HEK293 (cell line): Measurements from ENCODE around the gene C3orf33.

ENCODE experiments used
- GLI4 ChIP-seq: fragments of 450-650 bp; formaldehyde crosslinking; IDR thresholded peaks from 2 replicates; pipeline ENCODE4 v1.5.1; 2016; ENCODE audit warnings: missing biosample characterization, missing genetic modification characterization
- HOXD13 ChIP-seq: sonication (generic); formaldehyde crosslinking; IDR thresholded peaks from 2 replicates; pipeline ENCODE4 v1.8.0; 2022; ENCODE audit warnings: missing genetic modification reagents, borderline replicate concordance
- OVOL3 ChIP-seq: fragments of 450-650 bp; formaldehyde crosslinking; IDR thresholded peaks from 2 replicates; pipeline ENCODE4 v1.5.1; 2016; ENCODE audit warnings: missing biosample characterization, missing genetic modification characterization
- TRIM28 ChIP-seq: IDR thresholded peaks from 2 replicates; pipeline ENCODE4 v1.6.1; 2011; ENCODE audit warnings: low read length, control low read depth, borderline replicate concordance
- ZBTB7A ChIP-seq: fragments of 450-650 bp; formaldehyde crosslinking; IDR thresholded peaks from 2 replicates; pipeline ENCODE4 v1.5.1; 2016; ENCODE audit warnings: low read depth, missing biosample characterization, missing genetic modification characterization
- ZFHX2 ChIP-seq: fragments of 450-650 bp; formaldehyde crosslinking; conservative IDR thresholded peaks from 2 replicates; pipeline ENCODE4 v1.5.1; 2016; ENCODE audit warnings: missing biosample characterization, missing genetic modification characterization
- ZFP3 ChIP-seq: fragments of 450-650 bp; formaldehyde crosslinking; IDR thresholded peaks from 2 replicates; pipeline ENCODE4 v1.5.1; 2016; ENCODE audit warnings: low read depth, missing biosample characterization, missing genetic modification characterization
- ZFP41 ChIP-seq: fragments of 450-650 bp; formaldehyde crosslinking; IDR thresholded peaks from 2 replicates; pipeline ENCODE4 v1.5.1; 2016; ENCODE audit warnings: missing biosample characterization, missing genetic modification characterization, borderline replicate concordance
- ZIC2 ChIP-seq: fragments of 450-650 bp; formaldehyde crosslinking; IDR thresholded peaks from 2 replicates; pipeline ENCODE4 v1.5.1; 2016; ENCODE audit warnings: missing biosample characterization, missing genetic modification characterization
- ZNF169 ChIP-seq: fragments of 450-650 bp; formaldehyde crosslinking; IDR thresholded peaks from 2 replicates; pipeline ENCODE4 v1.5.1; 2016; ENCODE audit warnings: missing biosample characterization, missing genetic modification characterization
- ZNF202 ChIP-seq: fragments of 450-650 bp; formaldehyde crosslinking; IDR thresholded peaks from 2 replicates; pipeline ENCODE4 v1.5.1; 2016; ENCODE audit warnings: missing biosample characterization, missing genetic modification characterization, borderline replicate concordance
- ZNF23 ChIP-seq: fragments of 450-650 bp; formaldehyde crosslinking; IDR thresholded peaks from 2 replicates; pipeline ENCODE4 v1.5.1; 2016; ENCODE audit warnings: missing biosample characterization, missing genetic modification characterization, borderline replicate concordance
- ZNF292 ChIP-seq: fragments of 450-650 bp; formaldehyde crosslinking; IDR thresholded peaks from 2 replicates; pipeline ENCODE4 v1.5.1; 2016; ENCODE audit warnings: low read depth, missing biosample characterization, missing genetic modification characterization, borderline replicate concordance
- ZNF514 ChIP-seq: fragments of 450-650 bp; formaldehyde crosslinking; IDR thresholded peaks from 2 replicates; pipeline ENCODE4 v1.5.1; 2016; ENCODE audit warnings: missing biosample characterization, missing genetic modification characterization
- ZNF548 ChIP-seq: fragments of 450-650 bp; formaldehyde crosslinking; IDR thresholded peaks from 2 replicates; pipeline ENCODE4 v1.5.1; 2016; ENCODE audit warnings: missing biosample characterization, missing genetic modification characterization
- ZNF555 ChIP-seq: fragments of 450-650 bp; formaldehyde crosslinking; conservative IDR thresholded peaks from 2 replicates; pipeline ENCODE4 v1.5.1; 2017; ENCODE audit warnings: missing biosample characterization, mild to moderate bottlenecking, missing genetic modification characterization, inconsistent platforms
- ZNF585B ChIP-seq: fragments of 450-650 bp; formaldehyde crosslinking; IDR thresholded peaks from 2 replicates; pipeline ENCODE4 v1.5.1; 2016; ENCODE audit warnings: missing biosample characterization, missing genetic modification characterization
- ZNF629 ChIP-seq: fragments of 450-650 bp; formaldehyde crosslinking; IDR thresholded peaks from 2 replicates; pipeline ENCODE4 v1.5.1; 2017; ENCODE audit warnings: missing biosample characterization, missing genetic modification characterization
- ZNF654 ChIP-seq: fragments of 450-650 bp; formaldehyde crosslinking; IDR thresholded peaks from 2 replicates; pipeline ENCODE4 v1.5.1; 2016; ENCODE audit warnings: low read depth, missing biosample characterization, missing genetic modification characterization
- ZNF747 ChIP-seq: fragments of 450-650 bp; formaldehyde crosslinking; IDR thresholded peaks from 2 replicates; pipeline ENCODE4 v1.5.1; 2016; ENCODE audit warnings: missing biosample characterization, missing genetic modification characterization
- ZNF76 ChIP-seq: fragments of 450-650 bp; formaldehyde crosslinking; IDR thresholded peaks from 2 replicates; pipeline ENCODE4; 2016; ENCODE audit warnings: low read depth, missing biosample characterization, missing genetic modification characterization, borderline replicate concordance
- ZNF785 ChIP-seq: fragments of 450-650 bp; formaldehyde crosslinking; IDR thresholded peaks from 2 replicates; pipeline ENCODE4 v1.5.1; 2016; ENCODE audit warnings: missing biosample characterization, missing genetic modification characterization
- ZXDB ChIP-seq: fragments of 450-650 bp; formaldehyde crosslinking; IDR thresholded peaks from 2 replicates; pipeline ENCODE4 v1.5.1; 2016; ENCODE audit warnings: missing biosample characterization, missing genetic modification characterization
- TF ChIP-seq, protein P1 (sequence below): fragments of 450-650 bp; formaldehyde crosslinking; IDR thresholded peaks from 2 replicates; pipeline ENCODE4 v1.5.1; 2016; ENCODE audit warnings: missing biosample characterization, missing genetic modification characterization
- TF ChIP-seq, protein P2 (sequence below): fragments of 450-650 bp; formaldehyde crosslinking; conservative IDR thresholded peaks from 2 replicates; pipeline ENCODE4 v1.5.1; 2016; ENCODE audit warnings: low read depth, missing biosample characterization, missing genetic modification characterization
- TF ChIP-seq, protein P3 (sequence below): fragments of 450-650 bp; formaldehyde crosslinking; conservative IDR thresholded peaks from 2 replicates; pipeline ENCODE4 v1.5.1; 2016; ENCODE audit warnings: low read depth, missing biosample characterization, missing genetic modification characterization
- TF ChIP-seq, protein P4 (sequence below): fragments of 450-650 bp; formaldehyde crosslinking; IDR thresholded peaks from 2 replicates; pipeline ENCODE4 v1.5.1; 2016; ENCODE audit warnings: missing biosample characterization, missing genetic modification characterization

Gene C3orf33

DNA sequence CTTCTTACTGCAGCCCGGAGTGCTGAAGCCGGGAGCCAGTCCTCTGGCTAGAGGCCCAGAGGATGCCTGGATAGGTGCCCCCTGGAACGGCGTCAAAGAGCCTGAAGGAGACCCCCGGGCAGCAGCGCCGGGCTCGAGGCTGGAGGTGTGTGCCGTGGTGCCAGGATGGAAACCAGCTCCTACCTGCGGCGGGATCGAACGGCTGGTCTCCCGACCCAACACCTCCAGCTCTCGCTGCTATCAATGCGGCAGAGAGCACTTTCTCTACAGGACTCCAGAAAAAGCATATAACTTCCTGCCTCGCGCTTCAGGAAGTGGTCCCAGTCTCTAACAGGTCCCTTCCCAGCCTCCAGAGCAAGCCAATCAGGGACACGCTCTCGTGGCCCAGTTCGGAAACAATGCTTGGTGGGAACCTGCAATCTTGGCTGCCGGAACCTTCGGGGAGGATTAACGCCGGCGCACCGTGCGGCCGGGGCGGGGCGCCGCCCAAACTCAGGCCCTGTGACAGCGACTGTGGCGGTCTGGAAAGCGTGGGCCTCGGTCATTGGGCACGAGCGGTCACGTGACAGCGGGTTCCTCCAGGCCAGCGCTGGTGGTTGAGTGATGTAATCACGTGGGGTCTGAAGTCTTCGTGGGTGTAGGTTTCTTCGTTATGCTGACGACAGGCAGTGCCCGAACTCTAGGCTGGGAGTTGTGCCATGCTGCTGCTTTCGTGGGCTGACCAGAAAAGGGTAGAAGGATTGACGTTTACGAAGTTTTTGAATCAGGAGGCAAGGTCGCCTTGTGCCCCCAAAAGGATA is 48.3 kb upstream of the C3orf33 start, which contains the start of gene SLC33A1 (continued):
- TF ChIP-seq ZXDB (peak; percentile 97), GLI4 (tag by site-specific recombination) (peak; percentile 86; the same call in 1 of the 2 replicates), ZNF585B (no peak), ZNF169 (tag by site-specific recombination) (no peak), ZNF785 (tag by site-specific recombination) (no peak), ZNF654 (no peak), ZNF76 (tag by site-specific recombination) (peak; percentile 86; the same call in 1 of the 2 replicates), ZIC2 (no peak; the same call in 1 of the 2 replicates), ZBTB7A (tag by site-specific recombination) (no peak; the same call in 1 of the 2 replicates), TRIM28 (peak; percentile 99), OVOL3 (tag by site-specific recombination) (peak; percentile 58; the same call in 1 of the 2 replicates), ZNF202 (no peak), ZNF747 (no peak), ZNF23 (tag by site-specific recombination) (no peak), ZNF629 (peak; percentile 93), HOXD13 (CRISPR knock-in tag) (no peak), ZNF555 (tag by site-specific recombination) (no peak), ZFHX2 (tag by site-specific recombination) (peak; percentile 77), ZFP41 (tag by site-specific recombination) (no peak), ZNF292 (tag by site-specific recombination) (no peak), ZFP3 (no peak), ZNF548 (tag by site-specific recombination) (no peak), ZNF514 (tag by site-specific recombination) (no peak)
- TF ChIP-seq, protein P1, sequence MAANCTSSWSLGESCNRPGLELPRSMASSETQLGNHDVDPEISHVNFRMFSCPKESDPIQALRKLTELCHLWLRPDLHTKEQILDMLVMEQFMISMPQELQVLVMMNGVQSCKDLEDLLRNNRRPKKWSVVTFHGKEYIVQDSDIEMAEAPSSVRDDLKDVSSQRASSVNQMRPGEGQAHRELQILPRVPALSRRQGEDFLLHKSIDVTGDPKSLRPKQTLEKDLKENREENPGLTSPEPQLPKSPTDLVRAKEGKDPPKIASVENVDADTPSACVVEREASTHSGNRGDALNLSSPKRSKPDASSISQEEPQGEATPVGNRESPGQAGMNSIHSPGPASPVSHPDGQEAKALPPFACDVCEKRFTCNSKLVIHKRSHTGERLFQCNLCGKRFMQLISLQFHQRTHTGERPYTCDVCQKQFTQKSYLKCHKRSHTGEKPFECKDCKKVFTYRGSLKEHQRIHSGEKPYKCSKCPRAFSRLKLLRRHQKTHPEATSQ: peak; percentile 94
- TF ChIP-seq, protein P2, sequence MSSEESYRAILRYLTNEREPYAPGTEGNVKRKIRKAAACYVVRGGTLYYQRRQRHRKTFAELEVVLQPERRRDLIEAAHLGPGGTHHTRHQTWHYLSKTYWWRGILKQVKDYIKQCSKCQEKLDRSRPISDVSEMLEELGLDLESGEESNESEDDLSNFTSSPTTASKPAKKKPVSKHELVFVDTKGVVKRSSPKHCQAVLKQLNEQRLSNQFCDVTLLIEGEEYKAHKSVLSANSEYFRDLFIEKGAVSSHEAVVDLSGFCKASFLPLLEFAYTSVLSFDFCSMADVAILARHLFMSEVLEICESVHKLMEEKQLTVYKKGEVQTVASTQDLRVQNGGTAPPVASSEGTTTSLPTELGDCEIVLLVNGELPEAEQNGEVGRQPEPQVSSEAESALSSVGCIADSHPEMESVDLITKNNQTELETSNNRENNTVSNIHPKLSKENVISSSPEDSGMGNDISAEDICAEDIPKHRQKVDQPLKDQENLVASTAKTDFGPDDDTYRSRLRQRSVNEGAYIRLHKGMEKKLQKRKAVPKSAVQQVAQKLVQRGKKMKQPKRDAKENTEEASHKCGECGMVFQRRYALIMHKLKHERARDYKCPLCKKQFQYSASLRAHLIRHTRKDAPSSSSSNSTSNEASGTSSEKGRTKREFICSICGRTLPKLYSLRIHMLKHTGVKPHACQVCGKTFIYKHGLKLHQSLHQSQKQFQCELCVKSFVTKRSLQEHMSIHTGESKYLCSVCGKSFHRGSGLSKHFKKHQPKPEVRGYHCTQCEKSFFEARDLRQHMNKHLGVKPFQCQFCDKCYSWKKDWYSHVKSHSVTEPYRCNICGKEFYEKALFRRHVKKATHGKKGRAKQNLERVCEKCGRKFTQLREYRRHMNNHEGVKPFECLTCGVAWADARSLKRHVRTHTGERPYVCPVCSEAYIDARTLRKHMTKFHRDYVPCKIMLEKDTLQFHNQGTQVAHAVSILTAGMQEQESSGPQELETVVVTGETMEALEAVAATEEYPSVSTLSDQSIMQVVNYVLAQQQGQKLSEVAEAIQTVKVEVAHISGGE (tag by site-specific recombination): peak; percentile 99
- TF ChIP-seq, protein P3, sequence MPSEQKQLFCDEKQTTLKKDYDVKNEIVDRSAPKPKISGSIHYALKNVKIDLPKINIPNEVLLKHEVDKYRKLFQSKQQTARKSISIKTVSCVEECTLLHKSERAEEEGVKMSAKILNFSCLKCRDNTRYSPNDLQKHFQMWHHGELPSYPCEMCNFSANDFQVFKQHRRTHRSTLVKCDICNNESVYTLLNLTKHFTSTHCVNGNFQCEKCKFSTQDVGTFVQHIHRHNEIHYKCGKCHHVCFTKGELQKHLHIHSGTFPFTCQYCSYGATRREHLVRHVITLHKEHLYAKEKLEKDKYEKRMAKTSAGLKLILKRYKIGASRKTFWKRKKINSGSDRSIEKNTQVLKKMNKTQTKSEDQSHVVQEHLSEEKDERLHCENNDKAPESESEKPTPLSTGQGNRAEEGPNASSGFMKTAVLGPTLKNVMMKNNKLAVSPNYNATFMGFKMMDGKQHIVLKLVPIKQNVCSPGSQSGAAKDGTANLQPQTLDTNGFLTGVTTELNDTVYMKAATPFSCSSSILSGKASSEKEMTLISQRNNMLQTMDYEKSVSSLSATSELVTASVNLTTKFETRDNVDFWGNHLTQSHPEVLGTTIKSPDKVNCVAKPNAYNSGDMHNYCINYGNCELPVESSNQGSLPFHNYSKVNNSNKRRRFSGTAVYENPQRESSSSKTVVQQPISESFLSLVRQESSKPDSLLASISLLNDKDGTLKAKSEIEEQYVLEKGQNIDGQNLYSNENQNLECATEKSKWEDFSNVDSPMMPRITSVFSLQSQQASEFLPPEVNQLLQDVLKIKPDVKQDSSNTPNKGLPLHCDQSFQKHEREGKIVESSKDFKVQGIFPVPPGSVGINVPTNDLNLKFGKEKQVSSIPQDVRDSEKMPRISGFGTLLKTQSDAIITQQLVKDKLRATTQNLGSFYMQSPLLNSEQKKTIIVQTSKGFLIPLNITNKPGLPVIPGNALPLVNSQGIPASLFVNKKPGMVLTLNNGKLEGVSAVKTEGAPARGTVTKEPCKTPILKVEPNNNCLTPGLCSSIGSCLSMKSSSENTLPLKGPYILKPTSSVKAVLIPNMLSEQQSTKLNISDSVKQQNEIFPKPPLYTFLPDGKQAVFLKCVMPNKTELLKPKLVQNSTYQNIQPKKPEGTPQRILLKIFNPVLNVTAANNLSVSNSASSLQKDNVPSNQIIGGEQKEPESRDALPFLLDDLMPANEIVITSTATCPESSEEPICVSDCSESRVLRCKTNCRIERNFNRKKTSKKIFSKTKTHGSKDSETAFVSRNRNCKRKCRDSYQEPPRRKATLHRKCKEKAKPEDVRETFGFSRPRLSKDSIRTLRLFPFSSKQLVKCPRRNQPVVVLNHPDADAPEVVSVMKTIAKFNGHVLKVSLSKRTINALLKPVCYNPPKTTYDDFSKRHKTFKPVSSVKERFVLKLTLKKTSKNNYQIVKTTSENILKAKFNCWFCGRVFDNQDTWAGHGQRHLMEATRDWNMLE (tag by site-specific recombination): peak; percentile 82
- TF ChIP-seq, protein P4, sequence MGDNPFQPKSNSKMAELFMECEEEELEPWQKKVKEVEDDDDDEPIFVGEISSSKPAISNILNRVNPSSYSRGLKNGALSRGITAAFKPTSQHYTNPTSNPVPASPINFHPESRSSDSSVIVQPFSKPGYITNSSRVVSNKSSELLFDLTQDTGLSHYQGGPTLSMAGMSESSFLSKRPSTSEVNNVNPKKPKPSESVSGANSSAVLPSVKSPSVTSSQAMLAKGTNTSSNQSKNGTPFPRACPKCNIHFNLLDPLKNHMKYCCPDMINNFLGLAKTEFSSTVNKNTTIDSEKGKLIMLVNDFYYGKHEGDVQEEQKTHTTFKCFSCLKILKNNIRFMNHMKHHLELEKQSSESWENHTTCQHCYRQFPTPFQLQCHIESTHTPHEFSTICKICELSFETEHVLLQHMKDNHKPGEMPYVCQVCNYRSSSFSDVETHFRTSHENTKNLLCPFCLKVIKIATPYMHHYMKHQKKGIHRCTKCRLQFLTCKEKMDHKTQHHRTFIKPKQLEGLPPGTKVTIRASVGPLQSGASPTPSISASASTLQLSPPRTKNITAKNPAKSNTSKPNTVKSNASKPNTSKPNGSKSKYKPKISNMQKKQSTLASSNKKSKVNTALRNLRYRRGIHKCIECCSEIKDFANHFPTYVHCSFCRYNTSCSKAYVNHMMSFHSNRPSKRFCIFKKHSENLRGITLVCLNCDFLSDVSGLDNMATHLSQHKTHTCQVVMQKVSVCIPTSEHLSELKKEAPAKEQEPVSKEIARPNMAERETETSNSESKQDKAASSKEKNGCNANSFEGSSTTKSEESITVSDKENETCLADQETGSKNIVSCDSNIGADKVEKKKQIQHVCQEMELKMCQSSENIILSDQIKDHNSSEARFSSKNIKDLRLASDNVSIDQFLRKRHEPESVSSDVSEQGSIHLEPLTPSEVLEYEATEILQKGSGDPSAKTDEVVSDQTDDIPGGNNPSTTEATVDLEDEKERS (tag by site-specific recombination): no peak
